DND-41 (cell line): ENCODE data around the gene SEMA5A.

ENCODE experiments used
- EZH2 ChIP-seq: IDR thresholded peaks from 3 replicates; pipeline ENCODE4 v1.6.1; 2012; ENCODE audit warnings: borderline replicate concordance, low read depth, mild to moderate bottlenecking, moderate library complexity, low read length, inconsistent platforms; ENCODE audit not compliant: severe bottlenecking
- TF ChIP-seq, protein P1 (sequence below): IDR thresholded peaks from 2 replicates; pipeline ENCODE4 v1.5.1; 2012; ENCODE audit warnings: borderline replicate concordance, low read length, moderate library complexity, mild to moderate bottlenecking; ENCODE audit not compliant: poor library complexity, severe bottlenecking; ENCODE audit errors: extremely low read depth

DNA sequence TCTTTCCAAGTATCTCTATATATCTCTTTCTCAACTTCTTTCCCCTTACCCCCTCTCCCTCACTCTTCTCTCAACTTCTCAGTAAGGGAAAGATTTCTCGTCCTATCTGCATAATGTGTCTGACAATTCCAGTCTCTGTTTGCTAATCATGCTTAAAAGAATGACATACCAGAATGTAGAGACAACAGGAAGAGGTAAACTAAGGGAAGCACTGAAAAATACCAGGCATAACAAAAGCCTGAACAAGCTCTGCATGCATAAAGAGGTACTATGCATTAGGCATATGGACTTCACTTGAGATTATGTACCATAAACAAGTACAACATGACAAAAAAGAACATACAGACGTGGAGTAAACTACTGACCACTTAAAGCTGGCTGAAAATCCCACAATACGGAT is 62.6 kb downstream of the SEMA5A start:
- TF ChIP-seq, protein P1, sequence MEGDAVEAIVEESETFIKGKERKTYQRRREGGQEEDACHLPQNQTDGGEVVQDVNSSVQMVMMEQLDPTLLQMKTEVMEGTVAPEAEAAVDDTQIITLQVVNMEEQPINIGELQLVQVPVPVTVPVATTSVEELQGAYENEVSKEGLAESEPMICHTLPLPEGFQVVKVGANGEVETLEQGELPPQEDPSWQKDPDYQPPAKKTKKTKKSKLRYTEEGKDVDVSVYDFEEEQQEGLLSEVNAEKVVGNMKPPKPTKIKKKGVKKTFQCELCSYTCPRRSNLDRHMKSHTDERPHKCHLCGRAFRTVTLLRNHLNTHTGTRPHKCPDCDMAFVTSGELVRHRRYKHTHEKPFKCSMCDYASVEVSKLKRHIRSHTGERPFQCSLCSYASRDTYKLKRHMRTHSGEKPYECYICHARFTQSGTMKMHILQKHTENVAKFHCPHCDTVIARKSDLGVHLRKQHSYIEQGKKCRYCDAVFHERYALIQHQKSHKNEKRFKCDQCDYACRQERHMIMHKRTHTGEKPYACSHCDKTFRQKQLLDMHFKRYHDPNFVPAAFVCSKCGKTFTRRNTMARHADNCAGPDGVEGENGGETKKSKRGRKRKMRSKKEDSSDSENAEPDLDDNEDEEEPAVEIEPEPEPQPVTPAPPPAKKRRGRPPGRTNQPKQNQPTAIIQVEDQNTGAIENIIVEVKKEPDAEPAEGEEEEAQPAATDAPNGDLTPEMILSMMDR, result no peak
- no peak for TF ChIP-seq EZH2
